ENCODE measurements around the gene TIMM44. TPM values are rescaled to one million over a fixed set of nuclear protein-coding genes. Genes with fewer than 3 reads are reported as not detected.

TIMM44 gene
- total and polyA plus RNA-seq, 10 of the 15 experiments (the other 5 are each of a cell fraction or from before 2014, with no cell fraction given) = 6.6 to 90.7 (median 57.6) TPM

DNA sequence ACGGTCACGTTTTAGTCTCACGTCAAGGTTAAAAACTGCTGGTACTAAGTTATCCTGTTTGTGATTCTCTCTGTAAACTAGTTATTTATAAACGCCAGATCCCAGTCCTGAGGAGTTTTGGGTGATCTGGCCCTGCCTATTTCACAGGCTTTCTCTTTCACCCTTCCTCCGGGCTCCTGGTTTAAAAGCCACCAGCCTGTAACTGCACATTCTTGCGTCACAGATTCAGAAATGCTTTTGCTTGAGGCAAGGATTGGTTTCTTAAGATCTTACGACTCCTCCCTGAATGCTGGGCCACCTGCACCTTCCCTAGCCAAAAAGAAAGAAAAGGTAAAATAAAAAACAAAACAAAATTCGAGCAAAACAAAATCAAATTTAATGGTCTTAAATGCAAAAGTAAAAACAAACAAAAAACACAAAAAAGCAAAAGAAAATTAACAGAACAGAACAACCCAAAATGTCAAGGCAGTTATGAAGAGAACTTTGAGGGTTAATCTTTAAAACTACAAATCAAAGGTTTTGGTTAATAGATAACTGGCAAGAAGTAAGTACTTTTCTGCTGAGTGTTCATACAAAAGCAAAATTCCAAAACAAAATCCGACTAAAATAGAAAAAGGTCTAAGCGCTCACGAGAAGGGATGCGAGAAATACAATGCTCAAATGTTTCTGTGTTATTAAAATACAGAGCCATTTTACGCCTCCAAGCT lies 18.6 kb upstream of the TIMM44 start:
- DNase-seq (ENCODE audit: low read depth, low spot score) (no peak), ATAC-seq (no peak), FAIRE-seq (no peak)
- Histone ChIP-seq H3K9ac (ENCODE audit: control insufficient read depth, insufficient read depth, low read length) (no peak overlapping the region), H3K4me1 (ENCODE audit: control insufficient read depth, insufficient read depth, low read length) (no peaks in the 10 kb centered on the region), H3K79me2 (ENCODE audit: control insufficient read depth, insufficient read depth, low read length) (no peaks in the 10 kb centered on the region), H3K9me3 (replicated peaks; ENCODE audit: control insufficient read depth, insufficient read depth, low read length) (no peaks in the 10 kb centered on the region), H4K20me1 (ENCODE audit: control insufficient read depth, insufficient read depth) (no peaks in the 10 kb centered on the region), H3K27me3 (replicated peaks in 1 of 2; ENCODE audit: control insufficient read depth in 2 of 2, insufficient read depth in 2 of 2, low read length in 1 of 2) (no peaks in the 10 kb centered on the region), H3K4me3 (no peak overlapping the region), H3K36me3 (ENCODE audit: control insufficient read depth in 2 of 2, insufficient read depth in 2 of 2, low read length in 1 of 2) (peaks cover 20 to 22% of the 10 kb centered on the region in 2 experiments; a peak in 3 of 4 replicates), H3K27ac (ENCODE audit: control insufficient read depth, insufficient read depth) (no peak overlapping the region), H2AFZ (ENCODE audit: control insufficient read depth, low read depth, low read length) (no peak overlapping the region), H3K4me2 (ENCODE audit: control insufficient read depth, insufficient read depth) (no peak overlapping the region)
- 89% methylated on average over 13 of the region's 13 CpGs for WGBS (ENCODE audit: insufficient coverage, insufficient replicate concordance, low lambda C conversion rate, missing lambda C conversion rate)
- in situ Hi-C loops (cut with MboI) = no loop called here
- SMC1A ChIA-PET (ENCODE audit: uncharacterized antibody, unreplicated experiment) = no interaction called here
- CTCF ChIA-PET = no interaction called here
- BruUV-seq (replicated peaks) = no TSS peak
- intact Hi-C loops (cut with micrococcal nuclease; ENCODE audit: unreplicated experiment) = no loop called here
- RAD21 ChIA-PET (ENCODE audit: unreplicated experiment) = no interaction called here
- POLR2A ChIA-PET = no interaction called here
- no peak for TF ChIP-seq PAX5 (IDR thresholded peaks at IDR 0.05; ENCODE audit: borderline replicate concordance, low read depth, low read length)
- TF ChIP-seq CREM (IDR thresholded peaks at IDR 0.05; ENCODE audit: low read depth) = no peak
- no peak for TF ChIP-seq GABPA (IDR thresholded peaks at IDR 0.05; ENCODE audit: low read depth)
- TF ChIP-seq STAT3 (IDR thresholded peaks at IDR 0.05; ENCODE audit: low read depth, low read length) = no peak
- TF ChIP-seq USF1 (IDR thresholded peaks at IDR 0.05; ENCODE audit: borderline replicate concordance, extremely low read length, insufficient read depth, low read depth, low read length) = no peak
- TF ChIP-seq BHLHE40 (IDR thresholded peaks at IDR 0.05; ENCODE audit: borderline replicate concordance in 1 of 2, low read depth in 2 of 2, low read length in 1 of 2) = no peak
- TF ChIP-seq BRCA1 (IDR thresholded peaks at IDR 0.05; ENCODE audit: low read depth, low read length) = no peak
- no peak for TF ChIP-seq LARP7 (IDR thresholded peaks at IDR 0.05)
- no peak for TF ChIP-seq ZNF687 (IDR thresholded peaks at IDR 0.05)
- TF ChIP-seq PRDM15 (CRISPR knock-in tag; IDR thresholded peaks at IDR 0.05) = no peak
- TF ChIP-seq, protein P1, sequence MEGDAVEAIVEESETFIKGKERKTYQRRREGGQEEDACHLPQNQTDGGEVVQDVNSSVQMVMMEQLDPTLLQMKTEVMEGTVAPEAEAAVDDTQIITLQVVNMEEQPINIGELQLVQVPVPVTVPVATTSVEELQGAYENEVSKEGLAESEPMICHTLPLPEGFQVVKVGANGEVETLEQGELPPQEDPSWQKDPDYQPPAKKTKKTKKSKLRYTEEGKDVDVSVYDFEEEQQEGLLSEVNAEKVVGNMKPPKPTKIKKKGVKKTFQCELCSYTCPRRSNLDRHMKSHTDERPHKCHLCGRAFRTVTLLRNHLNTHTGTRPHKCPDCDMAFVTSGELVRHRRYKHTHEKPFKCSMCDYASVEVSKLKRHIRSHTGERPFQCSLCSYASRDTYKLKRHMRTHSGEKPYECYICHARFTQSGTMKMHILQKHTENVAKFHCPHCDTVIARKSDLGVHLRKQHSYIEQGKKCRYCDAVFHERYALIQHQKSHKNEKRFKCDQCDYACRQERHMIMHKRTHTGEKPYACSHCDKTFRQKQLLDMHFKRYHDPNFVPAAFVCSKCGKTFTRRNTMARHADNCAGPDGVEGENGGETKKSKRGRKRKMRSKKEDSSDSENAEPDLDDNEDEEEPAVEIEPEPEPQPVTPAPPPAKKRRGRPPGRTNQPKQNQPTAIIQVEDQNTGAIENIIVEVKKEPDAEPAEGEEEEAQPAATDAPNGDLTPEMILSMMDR (IDR thresholded peaks at IDR 0.05 in 2 of 3, conservative IDR thresholded peaks at IDR 0.05 in 1 of 3; ENCODE audit: control insufficient read depth in 2 of 3, extremely low read depth in 1 of 3, insufficient read depth in 1 of 3, low read depth in 3 of 3, low read length in 3 of 3) = no peak
- TF ChIP-seq TCF7 (IDR thresholded peaks at IDR 0.05; ENCODE audit: borderline replicate concordance) = no peak

Measured in GM12878 (cell line).